Vagina (tissue), 2 donors: ENCODE measurements around the gene PTPRD.

Experiments used
- POLR2A ChIP-seq, 2 donors: fragments of 450-650 bp; IDR thresholded peaks; one replicate each; pipeline ENCODE4 v1.6.1; 2017; ENCODE audit warnings: antibody characterized with exemption in 2 of 2, mild to moderate bottlenecking in 2 of 2, moderate library complexity in 2 of 2
- POLR2AphosphoS5 ChIP-seq, 2 donors: sonication (generic); formaldehyde crosslinking; IDR thresholded peaks; one replicate each; pipeline ENCODE4 v1.9.0; 2017; ENCODE audit warnings: antibody characterized with exemption in 2 of 2, mild to moderate bottlenecking in 2 of 2, low read depth in 1 of 2; ENCODE audit not compliant: insufficient read depth in 1 of 2
- TF ChIP-seq, protein P1 (sequence below), 3 experiments: fragments of 450-650 bp in 2 of 3; fragments of 200-600 bp in 1 of 3; sonication (generic) in 1 of 3; IDR thresholded peaks; one replicate each; pipeline ENCODE4 v1.5.1; 2017 to 2019; ENCODE audit warnings: antibody characterized with exemption in 3 of 3, mild to moderate bottlenecking in 2 of 3, moderate library complexity in 2 of 3

DNA sequence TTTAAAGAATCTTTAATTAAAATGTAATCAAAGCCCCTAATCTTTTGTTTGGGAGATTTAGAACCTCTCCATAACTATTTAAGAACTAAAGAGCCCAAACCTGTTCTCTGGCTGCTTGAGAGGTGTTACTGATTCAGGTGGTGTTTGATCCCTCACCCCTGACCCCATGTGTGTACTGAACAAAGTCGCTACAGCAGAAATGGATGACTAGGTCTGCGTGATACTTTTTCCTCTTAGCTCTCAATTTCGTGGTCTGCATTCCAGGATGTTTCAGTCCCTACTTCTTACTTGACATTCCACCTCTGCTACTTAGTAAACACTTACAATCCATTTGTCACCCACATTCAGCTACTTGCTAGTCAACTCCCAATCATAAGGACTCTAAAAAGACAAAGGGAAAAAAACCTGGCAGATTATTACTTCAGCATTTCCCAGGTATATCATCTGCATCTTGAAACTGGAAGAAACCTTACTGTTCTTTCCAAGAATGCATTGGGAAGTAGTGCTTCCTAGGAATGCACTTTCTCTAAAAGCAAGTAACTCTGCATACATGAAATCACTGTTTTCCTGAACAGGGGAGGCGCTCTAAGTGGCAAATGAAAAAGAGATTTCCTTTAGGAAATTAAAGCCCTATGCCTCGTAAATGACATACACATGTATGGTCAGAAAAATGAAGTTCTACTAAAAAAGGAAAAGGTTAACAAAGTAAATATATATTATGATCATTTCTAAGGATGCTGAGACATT, 1091.6 kb downstream of the PTPRD start:
- TF ChIP-seq, protein P1, sequence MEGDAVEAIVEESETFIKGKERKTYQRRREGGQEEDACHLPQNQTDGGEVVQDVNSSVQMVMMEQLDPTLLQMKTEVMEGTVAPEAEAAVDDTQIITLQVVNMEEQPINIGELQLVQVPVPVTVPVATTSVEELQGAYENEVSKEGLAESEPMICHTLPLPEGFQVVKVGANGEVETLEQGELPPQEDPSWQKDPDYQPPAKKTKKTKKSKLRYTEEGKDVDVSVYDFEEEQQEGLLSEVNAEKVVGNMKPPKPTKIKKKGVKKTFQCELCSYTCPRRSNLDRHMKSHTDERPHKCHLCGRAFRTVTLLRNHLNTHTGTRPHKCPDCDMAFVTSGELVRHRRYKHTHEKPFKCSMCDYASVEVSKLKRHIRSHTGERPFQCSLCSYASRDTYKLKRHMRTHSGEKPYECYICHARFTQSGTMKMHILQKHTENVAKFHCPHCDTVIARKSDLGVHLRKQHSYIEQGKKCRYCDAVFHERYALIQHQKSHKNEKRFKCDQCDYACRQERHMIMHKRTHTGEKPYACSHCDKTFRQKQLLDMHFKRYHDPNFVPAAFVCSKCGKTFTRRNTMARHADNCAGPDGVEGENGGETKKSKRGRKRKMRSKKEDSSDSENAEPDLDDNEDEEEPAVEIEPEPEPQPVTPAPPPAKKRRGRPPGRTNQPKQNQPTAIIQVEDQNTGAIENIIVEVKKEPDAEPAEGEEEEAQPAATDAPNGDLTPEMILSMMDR (IDR thresholded peaks at IDR 0.05) = no peak
- no peak for TF ChIP-seq POLR2AphosphoS5 (IDR thresholded peaks at IDR 0.05; ENCODE audit: insufficient read depth in 1 of 2, low read depth in 1 of 2)
- TF ChIP-seq POLR2A (IDR thresholded peaks at IDR 0.05) = no peak
